ENCODE results near the gene IGFBP5. TPM values are rescaled to one million over a fixed set of nuclear protein-coding genes. Genes with fewer than 3 reads are reported as not detected.

Gene IGFBP5
- polyA plus RNA-seq, 1 donor from 2014 or later: 1.6 TPM

GRCh38 chr2:216674376-216674775 is 21.0 kb downstream of the IGFBP5 start:
- Histone ChIP-seq H3F3A (ENCODE audit: insufficient read depth, low read length, poor library complexity, severe bottlenecking) (no peaks in the 10 kb centered on the region), H3K4me3 (ENCODE audit: low read length) (no peak overlapping the region), H3K27me3 (ENCODE audit: insufficient read depth, low read depth, low read length) (no peaks in the 10 kb centered on the region), H3K27ac (ENCODE audit: low read length) (no peak overlapping the region), H3K79me2 (replicated peaks; ENCODE audit: insufficient read depth, low read length) (no peaks in the 10 kb centered on the region), H3K9me2 (ENCODE audit: insufficient read depth, low read length) (no peaks in the 10 kb centered on the region), H2AFZ (ENCODE audit: low read depth, low read length) (no peak overlapping the region), H3K9ac (ENCODE audit: low read length) (no peak overlapping the region), H3K9me3 (ENCODE audit: low read length) (no peaks in the 10 kb centered on the region), H4K20me1 (ENCODE audit: insufficient read depth) (no peaks in the 10 kb centered on the region), H3K4me2 (ENCODE audit: low read length) (no peak overlapping the region), H3K36me3 (ENCODE audit: insufficient read depth, low read length) (no peaks in the 10 kb centered on the region)
- TF ChIP-seq EP300 (conservative IDR thresholded peaks at IDR 0.05; ENCODE audit: poor library complexity, severe bottlenecking) (no peak), REST (IDR thresholded peaks at IDR 0.05; ENCODE audit: borderline replicate concordance) (no peak), POLR2AphosphoS5 (IDR thresholded peaks at IDR 0.05) (no peak), RAD21 (conservative IDR thresholded peaks at IDR 0.05) (no peak), EZH2 (IDR thresholded peaks at IDR 0.05; ENCODE audit: borderline replicate concordance, insufficient read depth, low read length, poor library complexity, severe bottlenecking) (no peak), TAF1 (IDR thresholded peaks at IDR 0.05; ENCODE audit: low read depth) (no peak), SMC3 (conservative IDR thresholded peaks at IDR 0.05; ENCODE audit: poor library complexity) (no peak), MXI1 (conservative IDR thresholded peaks at IDR 0.05; ENCODE audit: poor library complexity, severe bottlenecking) (no peak)
- TF ChIP-seq, protein P1, sequence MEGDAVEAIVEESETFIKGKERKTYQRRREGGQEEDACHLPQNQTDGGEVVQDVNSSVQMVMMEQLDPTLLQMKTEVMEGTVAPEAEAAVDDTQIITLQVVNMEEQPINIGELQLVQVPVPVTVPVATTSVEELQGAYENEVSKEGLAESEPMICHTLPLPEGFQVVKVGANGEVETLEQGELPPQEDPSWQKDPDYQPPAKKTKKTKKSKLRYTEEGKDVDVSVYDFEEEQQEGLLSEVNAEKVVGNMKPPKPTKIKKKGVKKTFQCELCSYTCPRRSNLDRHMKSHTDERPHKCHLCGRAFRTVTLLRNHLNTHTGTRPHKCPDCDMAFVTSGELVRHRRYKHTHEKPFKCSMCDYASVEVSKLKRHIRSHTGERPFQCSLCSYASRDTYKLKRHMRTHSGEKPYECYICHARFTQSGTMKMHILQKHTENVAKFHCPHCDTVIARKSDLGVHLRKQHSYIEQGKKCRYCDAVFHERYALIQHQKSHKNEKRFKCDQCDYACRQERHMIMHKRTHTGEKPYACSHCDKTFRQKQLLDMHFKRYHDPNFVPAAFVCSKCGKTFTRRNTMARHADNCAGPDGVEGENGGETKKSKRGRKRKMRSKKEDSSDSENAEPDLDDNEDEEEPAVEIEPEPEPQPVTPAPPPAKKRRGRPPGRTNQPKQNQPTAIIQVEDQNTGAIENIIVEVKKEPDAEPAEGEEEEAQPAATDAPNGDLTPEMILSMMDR (IDR thresholded peaks at IDR 0.05; ENCODE audit: poor library complexity, severe bottlenecking): no peak

DNA sequence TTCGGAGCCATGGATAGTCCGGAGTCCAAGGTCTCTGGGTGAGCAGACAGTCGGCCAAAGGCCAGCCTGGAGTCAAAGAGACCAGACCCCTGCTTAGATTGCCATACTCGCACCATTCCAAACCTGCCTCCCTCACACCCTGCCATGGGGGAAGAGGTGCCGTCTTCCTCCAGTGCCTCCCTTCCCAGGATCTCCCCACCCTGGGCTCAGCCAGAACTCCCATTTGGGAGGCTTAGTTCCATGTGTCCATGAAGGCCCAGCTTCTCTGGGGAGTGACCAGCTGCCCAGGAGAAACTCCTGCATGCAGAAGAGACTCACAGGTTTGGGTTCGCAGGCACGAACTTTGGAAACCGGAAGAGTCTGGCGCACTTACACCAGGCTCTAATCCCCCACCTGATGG is 21.7 kb downstream of the IGFBP5 start:
- Histone ChIP-seq H3K27ac (ENCODE audit: low read length) (no peak overlapping the region), H3K79me2 (replicated peaks; ENCODE audit: insufficient read depth, low read length) (no peaks in the 10 kb centered on the region), H3F3A (ENCODE audit: insufficient read depth, low read length, poor library complexity, severe bottlenecking) (no peaks in the 10 kb centered on the region), H3K4me3 (ENCODE audit: low read length) (no peak overlapping the region), H3K27me3 (ENCODE audit: insufficient read depth, low read depth, low read length) (no peaks in the 10 kb centered on the region), H3K9me3 (ENCODE audit: low read length) (no peaks in the 10 kb centered on the region), H3K9me2 (ENCODE audit: insufficient read depth, low read length) (no peaks in the 10 kb centered on the region), H3K9ac (ENCODE audit: low read length) (no peak overlapping the region), H4K20me1 (ENCODE audit: insufficient read depth) (no peaks in the 10 kb centered on the region), H3K4me2 (ENCODE audit: low read length) (no peak overlapping the region), H2AFZ (ENCODE audit: low read depth, low read length) (no peak overlapping the region), H3K36me3 (ENCODE audit: insufficient read depth, low read length) (no peaks in the 10 kb centered on the region)
- no peak for TF ChIP-seq POLR2AphosphoS5 (IDR thresholded peaks at IDR 0.05)
- no peak for TF ChIP-seq RAD21 (conservative IDR thresholded peaks at IDR 0.05)
- TF ChIP-seq, protein P1 (IDR thresholded peaks at IDR 0.05; ENCODE audit: poor library complexity, severe bottlenecking): no peak
- no peak for TF ChIP-seq TAF1 (IDR thresholded peaks at IDR 0.05; ENCODE audit: low read depth)
- TF ChIP-seq SMC3 (conservative IDR thresholded peaks at IDR 0.05; ENCODE audit: poor library complexity): no peak
- TF ChIP-seq MXI1 (conservative IDR thresholded peaks at IDR 0.05; ENCODE audit: poor library complexity, severe bottlenecking): no peak
- TF ChIP-seq EZH2 (IDR thresholded peaks at IDR 0.05; ENCODE audit: borderline replicate concordance, insufficient read depth, low read length, poor library complexity, severe bottlenecking): no peak
- TF ChIP-seq REST (IDR thresholded peaks at IDR 0.05; ENCODE audit: borderline replicate concordance): no peak
- TF ChIP-seq EP300 (conservative IDR thresholded peaks at IDR 0.05; ENCODE audit: poor library complexity, severe bottlenecking): no peak
